WTC11 (cell line): ENCODE results near the gene PLEKHF1.

ENCODE experiments used
- CREB1 ChIP-seq: sonication (generic); formaldehyde crosslinking; IDR thresholded peaks from 2 replicates; pipeline ENCODE4 v1.8.0; 2023; ENCODE audit warnings: mild to moderate bottlenecking, missing genetic modification reagents
- CTCF ChIP-seq: fragments of 200-600 bp; IDR thresholded peaks from 2 replicates; pipeline ENCODE4 v1.8.0; 2022; ENCODE audit warnings: antibody characterized with exemption
- NR2C2 ChIP-seq: sonication (generic); formaldehyde crosslinking; IDR thresholded peaks from 2 replicates; pipeline ENCODE4 v1.8.0; 2022; ENCODE audit warnings: mild to moderate bottlenecking, missing genetic modification reagents
- TEAD4 ChIP-seq: sonication (generic); formaldehyde crosslinking; IDR thresholded peaks from 2 replicates; pipeline ENCODE4 v1.8.0; 2022; ENCODE audit warnings: mild to moderate bottlenecking, missing genetic modification reagents
- TP53 ChIP-seq: sonication (generic); formaldehyde crosslinking; IDR thresholded peaks from 2 replicates; pipeline ENCODE4 v1.8.1; 2023; ENCODE audit warnings: mild to moderate bottlenecking, missing genetic modification reagents
- ZNF263 ChIP-seq: sonication (generic); formaldehyde crosslinking; IDR thresholded peaks from 2 replicates; pipeline ENCODE4 v1.8.1; 2022; ENCODE audit warnings: low read depth, mild to moderate bottlenecking, moderate library complexity, missing genetic modification reagents
- ZNF423 ChIP-seq: fragments of 250-450 bp; sonication (Bioruptor Pico); IDR thresholded peaks from 2 replicates; pipeline ENCODE4 v2.1.2; 2022; ENCODE audit warnings: mild to moderate bottlenecking, moderate library complexity

GRCh38 chr19:29700498-29700897, 35.2 kb downstream of the PLEKHF1 start:
- TF ChIP-seq ZNF423 = no peak
- TF ChIP-seq CTCF = no peak
- no peak for TF ChIP-seq ZNF263 (CRISPR knock-in tag)
- TF ChIP-seq TEAD4 (CRISPR knock-in tag) = no peak
- no peak for TF ChIP-seq CREB1
- no peak for TF ChIP-seq TP53
- no peak for TF ChIP-seq NR2C2 (CRISPR knock-in tag)
